Suprapubic skin (tissue), 4 donors: ENCODE data around the gene AP5S1. TPM values are rescaled to one million over a fixed set of nuclear protein-coding genes. Genes with fewer than 3 reads are reported as not detected.

Source experiments
- DNase-seq, 2 donors: peaks; one replicate each; pipeline ENCODE4 v3.0.0-alpha.2; 2019; ENCODE audit warnings: low spot score in 2 of 2
- H3K27ac ChIP-seq: fragments of 200-600 bp; sonication (generic); one replicate; pipeline ENCODE4 v1.5.1; 2019
- H3K27me3 ChIP-seq: fragments of 200-600 bp; sonication (generic); one replicate; pipeline ENCODE4 v1.5.1; 2019
- H3K36me3 ChIP-seq: fragments of 200-600 bp; sonication (generic); one replicate; pipeline ENCODE4 v1.5.1; 2019
- H3K4me1 ChIP-seq: fragments of 200-600 bp; sonication (generic); one replicate; pipeline ENCODE4 v1.5.1; 2019
- H3K4me3 ChIP-seq: fragments of 200-600 bp; sonication (generic); one replicate; pipeline ENCODE4 v1.5.1; 2019; ENCODE audit warnings: mild to moderate bottlenecking
- H3K9me3 ChIP-seq: fragments of 200-600 bp; sonication (generic); one replicate; pipeline ENCODE4 v1.5.1; 2019
- EP300 ChIP-seq: sonication (generic); formaldehyde crosslinking; IDR thresholded peaks from one replicate; pipeline ENCODE4 v1.6.1; 2017; ENCODE audit warnings: antibody characterized with exemption
- POLR2A ChIP-seq, 2 donors: fragments of 450-650 bp; IDR thresholded peaks; one replicate each; pipeline ENCODE4 v1.6.1; 2017; ENCODE audit warnings: antibody characterized with exemption in 2 of 2, mild to moderate bottlenecking in 2 of 2, moderate library complexity in 2 of 2
- POLR2AphosphoS5 ChIP-seq, 3 donors: sonication (generic); formaldehyde crosslinking; IDR thresholded peaks; one replicate each; pipeline ENCODE4 v1.6.1; 2017; ENCODE audit warnings: antibody characterized with exemption in 3 of 3
- WGBS: methylation state at CpG from one replicate; pipeline ENCODE4 v1.1.5; 2018; 5-methylcytosine and 5-hydroxymethylcytosine counted together
- total RNA-seq, 4 donors: library from RNA; depleted of rRNA; stranded (reverse); fragments of >200 nt; gene quantifications; one replicate each; pipeline ENCODE4 v1.1.0, GENCODE V29; 2016
- TF ChIP-seq, protein P1 (sequence below), 2 donors: fragments of 200-600 bp in 1 of 2; fragments of 450-650 bp in 1 of 2; sonication (generic) in 1 of 2; IDR thresholded peaks; one replicate each; pipeline ENCODE4 v1.5.1; 2016 to 2019; ENCODE audit warnings: antibody characterized with exemption in 2 of 2, mild to moderate bottlenecking in 1 of 2, moderate library complexity in 1 of 2

The AP5S1 gene
- total RNA-seq, 4 donors from 2014 or later, result 7.7 to 18.3 (median 14.3) TPM

- Histone ChIP-seq H3K9me3 (no peaks in the 10 kb centered on the region), H3K36me3 (peaks cover 62% of the 10 kb centered on the region), H3K4me3 (no peak overlapping the region), H3K27me3 (no peaks in the 10 kb centered on the region), H3K4me1 (peaks cover 6% of the 10 kb centered on the region), H3K27ac (no peak overlapping the region)
- TF ChIP-seq EP300 (no peak), POLR2AphosphoS5 (IDR thresholded peaks at IDR 0.05) (no peak), POLR2A (IDR thresholded peaks at IDR 0.05) (no peak)
- TF ChIP-seq, protein P1, sequence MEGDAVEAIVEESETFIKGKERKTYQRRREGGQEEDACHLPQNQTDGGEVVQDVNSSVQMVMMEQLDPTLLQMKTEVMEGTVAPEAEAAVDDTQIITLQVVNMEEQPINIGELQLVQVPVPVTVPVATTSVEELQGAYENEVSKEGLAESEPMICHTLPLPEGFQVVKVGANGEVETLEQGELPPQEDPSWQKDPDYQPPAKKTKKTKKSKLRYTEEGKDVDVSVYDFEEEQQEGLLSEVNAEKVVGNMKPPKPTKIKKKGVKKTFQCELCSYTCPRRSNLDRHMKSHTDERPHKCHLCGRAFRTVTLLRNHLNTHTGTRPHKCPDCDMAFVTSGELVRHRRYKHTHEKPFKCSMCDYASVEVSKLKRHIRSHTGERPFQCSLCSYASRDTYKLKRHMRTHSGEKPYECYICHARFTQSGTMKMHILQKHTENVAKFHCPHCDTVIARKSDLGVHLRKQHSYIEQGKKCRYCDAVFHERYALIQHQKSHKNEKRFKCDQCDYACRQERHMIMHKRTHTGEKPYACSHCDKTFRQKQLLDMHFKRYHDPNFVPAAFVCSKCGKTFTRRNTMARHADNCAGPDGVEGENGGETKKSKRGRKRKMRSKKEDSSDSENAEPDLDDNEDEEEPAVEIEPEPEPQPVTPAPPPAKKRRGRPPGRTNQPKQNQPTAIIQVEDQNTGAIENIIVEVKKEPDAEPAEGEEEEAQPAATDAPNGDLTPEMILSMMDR (IDR thresholded peaks at IDR 0.05), result no peak
- no peak for DNase-seq
- 76% methylated on average over 9 of the region's 10 CpGs for WGBS
Measured at GRCh38 chr20:3869839-3870634, 49.7 kb downstream of the AP5S1 start.

DNA sequence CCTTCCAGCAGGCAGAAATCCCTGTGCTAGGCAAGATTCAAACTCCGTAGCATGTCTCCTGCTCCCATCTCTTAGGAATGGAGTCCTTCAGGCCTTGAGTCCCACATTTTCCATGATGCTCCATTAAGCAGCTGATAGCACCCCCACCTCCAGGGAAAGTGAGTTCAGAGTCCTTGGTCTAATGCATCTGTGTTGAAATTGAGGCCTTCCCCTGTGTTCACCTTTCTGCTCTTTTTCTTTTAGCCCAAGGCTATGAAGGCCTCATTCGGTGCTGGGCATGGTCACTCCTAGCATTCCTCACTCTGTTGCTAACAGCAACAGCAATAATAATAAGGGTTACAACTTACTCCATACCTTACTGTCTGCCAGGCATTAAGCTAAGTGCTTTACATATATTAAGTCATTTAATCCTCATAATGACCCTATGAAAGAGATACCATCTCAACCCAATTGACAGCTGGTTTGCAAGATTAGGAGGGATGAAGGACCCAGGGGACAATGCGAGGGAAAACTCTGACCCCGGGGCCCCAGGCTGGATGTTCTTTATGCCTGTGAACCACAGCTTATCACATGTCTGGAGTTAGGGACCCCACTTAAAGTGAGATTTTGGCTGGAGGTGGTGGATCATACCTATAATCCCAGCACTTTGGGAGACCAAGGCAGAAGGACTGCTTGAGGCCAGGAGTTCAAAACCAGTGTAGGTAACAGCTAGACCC is 51.4 kb downstream of the AP5S1 start:
- Histone ChIP-seq H3K4me1 (peaks cover 6% of the 10 kb centered on the region), H3K36me3 (peaks cover 46% of the 10 kb centered on the region), H3K4me3 (no peak overlapping the region), H3K9me3 (no peaks in the 10 kb centered on the region), H3K27me3 (no peaks in the 10 kb centered on the region), H3K27ac (no peak overlapping the region)
- TF ChIP-seq EP300 (no peak), POLR2A (IDR thresholded peaks at IDR 0.05) (no peak), POLR2AphosphoS5 (IDR thresholded peaks at IDR 0.05) (no peak)
- TF ChIP-seq, protein P1 (IDR thresholded peaks at IDR 0.05), result no peak
- DNase-seq, result no peak
- WGBS, result 83% methylated on average over 4 of the region's 4 CpGs

DNA sequence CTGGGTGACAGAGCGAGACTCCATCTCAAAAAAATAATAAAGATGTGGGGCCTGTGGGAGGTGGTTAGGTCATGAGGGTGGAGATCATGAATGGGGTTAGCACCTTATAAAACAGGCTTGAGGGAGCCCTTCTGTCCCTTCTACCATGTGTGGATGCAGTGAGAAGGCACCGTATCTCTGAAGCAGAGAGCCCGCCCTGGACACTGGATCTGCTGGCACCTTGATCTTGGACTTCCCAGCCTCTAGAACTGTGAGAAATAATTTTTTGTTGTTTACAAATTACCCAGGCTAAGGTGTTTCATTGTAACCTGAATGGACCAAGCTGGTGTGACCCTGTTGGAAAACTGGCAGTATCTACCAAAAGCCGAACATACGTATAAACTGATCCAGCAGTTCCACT is 53.2 kb downstream of the AP5S1 start:
- no peaks in the 10 kb centered on the region for H3K27me3 ChIP-seq
- no peak overlapping the region for H3K27ac ChIP-seq
- H3K9me3 ChIP-seq, result no peaks in the 10 kb centered on the region
- 96% methylated on average over 5 of the region's 5 CpGs for WGBS
- peaks cover 6% of the 10 kb centered on the region for H3K4me1 ChIP-seq
- TF ChIP-seq POLR2A (IDR thresholded peaks at IDR 0.05) (no peak), POLR2AphosphoS5 (IDR thresholded peaks at IDR 0.05) (no peak), EP300 (no peak)
- TF ChIP-seq, protein P1 (IDR thresholded peaks at IDR 0.05), result no peak
- no peak overlapping the region for H3K4me3 ChIP-seq
- H3K36me3 ChIP-seq, result peaks cover 34% of the 10 kb centered on the region
- DNase-seq, result no peak

- H3K36me3 ChIP-seq, result peaks cover 34% of the 10 kb centered on the region
- no peaks in the 10 kb centered on the region for H3K9me3 ChIP-seq
- H3K4me1 ChIP-seq, result peaks cover 6% of the 10 kb centered on the region
- TF ChIP-seq EP300, result no peak
- TF ChIP-seq POLR2AphosphoS5 (IDR thresholded peaks at IDR 0.05), result no peak
- TF ChIP-seq, protein P1 (IDR thresholded peaks at IDR 0.05), result no peak
- no peak for TF ChIP-seq POLR2A (IDR thresholded peaks at IDR 0.05)
- WGBS, result 61% methylated on average over 3 of the region's 3 CpGs
- no peak overlapping the region for H3K4me3 ChIP-seq
- no peak overlapping the region for H3K27ac ChIP-seq
- H3K27me3 ChIP-seq, result no peaks in the 10 kb centered on the region
- DNase-seq, result no peak
Measured at GRCh38 chr20:3874194-3874844, 54.0 kb downstream of the AP5S1 start.
